Peyer's patch (tissue), 4 donors: ENCODE data around the gene DSCAML1.

Experiments used
- CTCF ChIP-seq, 6 experiments: fragments of 450-650 bp in 4 of 6; fragments of 200-600 bp in 2 of 6; sonication (generic) in 1 of 6; IDR thresholded peaks; one replicate each; pipeline ENCODE4 v1.5.1; 2017 to 2019; ENCODE audit warnings: antibody characterized with exemption in 6 of 6, mild to moderate bottlenecking in 3 of 6, moderate library complexity in 1 of 6
- POLR2A ChIP-seq, 2 donors: fragments of 450-650 bp; IDR thresholded peaks; one replicate each; pipeline ENCODE4 v1.5.1; 2017; ENCODE audit warnings: antibody characterized with exemption in 2 of 2, mild to moderate bottlenecking in 2 of 2, moderate library complexity in 2 of 2

GRCh38 chr11:117766026-117766425 is 31.0 kb downstream of the DSCAML1 start:
- no peak for TF ChIP-seq CTCF (IDR thresholded peaks at IDR 0.05)
- TF ChIP-seq POLR2A (IDR thresholded peaks at IDR 0.05) = no peak
